Ovary (tissue), 9 donors: Measurements from ENCODE around the gene RGL1. TPM values are rescaled to one million over a fixed set of nuclear protein-coding genes. Genes with fewer than 3 reads are reported as not detected.

Experiments
- DNase-seq, 5 donors: peaks; one replicate each; pipeline ENCODE4 v3.0.0-alpha.2; 2019 to 2020
- H3K27ac ChIP-seq, 2 donors: fragments of 200-600 bp; one replicate each; pipeline versions ENCODE4 v1.5.1 to v1.8.0; 2019 to 2022
- H3K27me3 ChIP-seq: fragments of 200-600 bp; one replicate; pipeline ENCODE4 v1.8.0; 2022
- H3K36me3 ChIP-seq: fragments of 200-600 bp; sonication (generic); one replicate; pipeline ENCODE4 v1.5.1; 2019
- H3K4me1 ChIP-seq: one replicate; pipeline ENCODE4 v1.8.1; 2013; ENCODE audit warnings: mild to moderate bottlenecking, moderate library complexity; ENCODE audit not compliant: insufficient read depth
- H3K4me3 ChIP-seq: fragments of 200-600 bp; sonication (generic); one replicate; pipeline ENCODE4 v1.5.1; 2017
- H3K9me3 ChIP-seq, 2 donors: fragments of 200-600 bp in 1 of 2; sonication (generic) in 1 of 2; one replicate each; pipeline versions ENCODE4 v1.5.1 to v1.8.1; 2013 to 2019; ENCODE audit warnings: mild to moderate bottlenecking in 1 of 2, moderate library complexity in 1 of 2
- CTCF ChIP-seq, 3 donors: fragments of 450-650 bp in 2 of 3; fragments of 200-600 bp in 1 of 3; IDR thresholded peaks; one replicate each; pipeline versions ENCODE4 v1.5.1 to v1.8.0; 2016 to 2022; ENCODE audit warnings: antibody characterized with exemption in 3 of 3, mild to moderate bottlenecking in 1 of 3
- EP300 ChIP-seq: sonication (generic); formaldehyde crosslinking; IDR thresholded peaks from one replicate; pipeline ENCODE4 v1.6.1; 2017; ENCODE audit warnings: antibody characterized with exemption
- POLR2A ChIP-seq: fragments of 450-650 bp; IDR thresholded peaks from one replicate; pipeline ENCODE4 v1.6.1; 2017; ENCODE audit warnings: antibody characterized with exemption, mild to moderate bottlenecking, moderate library complexity
- WGBS, 3 donors: extraction: QIAGEN DNeasy Blood & Tissue Kit in 1 of 3; methylation state at CpG; one replicate each; pipeline versions ENCODE4 v1.1.5 to v1.1.7; 2013 to 2017; 5-methylcytosine and 5-hydroxymethylcytosine counted together
- intact Hi-C, 4 donors: fragments of 100-400 bp; cut with DNase I; formaldehyde crosslinking; loops; one replicate each; pipeline versions ENCODE4 v1.11.0 to v1.15.1; 2022 to 2023
- polyA plus RNA-seq, 2 donors: library from polyadenylated mRNA; stranded (reverse); fragments of 200-250 nt in 1 of 2; fragments of 350-450 nt in 1 of 2; fragmentation: Illumina TruSeq in 1 of 2; extraction: RNeasy Lipid Tissue Mini Kit (QIAGEN cat#74804) in 1 of 2; gene quantifications; one replicate each; pipeline ENCODE4 v1.2.3, GENCODE V29; 2013 to 2014
- total RNA-seq, 7 donors: library from RNA; depleted of rRNA in 2 of 7; stranded (reverse); fragments of >200 nt in 2 of 7; fragmentation: NEBNext Ultra II Directional in 3 of 7; extraction: Animal tissue kit (Norgen Biotek cat#: 25700) in 3 of 7; gene quantifications; one replicate each; pipeline versions ENCODE4 v1.1.0 to v1.2.4, GENCODE V29; 2016 to 2023
- donor health status: DM: no; HTN: no; CAD: no; lungs with moderate emphysema.
- donor health status: DM: no; HTN: no; CAD: no.
- donor health status: Bipolar disorder and iron deficiency.
- donor health status: DM: yes; HTN: yes; CAD: no.
- donor health status: DM: no; HTN: no; CAD: no.
- donor health status: DM: yes; HTN: yes; CAD: no.

The RGL1 gene
- total and polyA plus RNA-seq, 9 donors, result 14.3 to 61.6 (median 25.7) TPM

- no peak overlapping the region for H3K4me3 ChIP-seq
- no peaks in the 10 kb centered on the region for H3K9me3 ChIP-seq
- no peaks in the 10 kb centered on the region for H3K27me3 ChIP-seq
- WGBS, 3 donors, result 22 to 48% (median 28%) methylated on average over 6 of the region's 6 CpGs
- H3K36me3 ChIP-seq, result no peaks in the 10 kb centered on the region
- H3K27ac ChIP-seq, result no peak overlapping the region
- intact Hi-C loops, result no loop called here
- TF ChIP-seq EP300 (no peak), CTCF (IDR thresholded peaks at IDR 0.05) (no peak), POLR2A (no peak)
- no peaks in the 10 kb centered on the region for H3K4me1 ChIP-seq
- no peak for DNase-seq
Measured at GRCh38 chr1:183934314-183934713, 129.4 kb downstream of the RGL1 start.

DNA sequence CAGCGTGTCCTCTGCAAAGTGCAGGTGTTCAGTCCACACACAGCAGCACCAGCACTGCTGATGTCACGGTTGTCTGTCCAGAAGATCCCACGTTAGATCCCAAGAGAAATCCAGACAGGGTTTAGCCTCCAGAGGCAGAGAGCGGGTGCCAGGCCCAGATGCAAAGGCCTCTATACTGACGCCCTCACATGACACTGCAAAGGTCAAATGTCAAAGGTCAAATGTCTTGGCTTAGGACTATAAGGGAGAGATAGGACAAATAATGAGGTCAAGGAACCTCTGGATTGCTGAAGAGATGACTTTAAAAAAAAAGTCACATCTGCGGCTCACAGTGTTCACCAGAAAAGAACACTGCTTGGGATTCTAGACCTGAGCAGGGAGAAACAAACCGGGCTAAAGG lies 131.1 kb downstream of the RGL1 start:
- Histone ChIP-seq H3K9me3 (no peaks in the 10 kb centered on the region), H3K27me3 (no peaks in the 10 kb centered on the region), H3K36me3 (no peaks in the 10 kb centered on the region), H3K27ac (no peak overlapping the region), H3K4me3 (no peak overlapping the region), H3K4me1 (no peaks in the 10 kb centered on the region)
- 88% methylated on average over 7 of the region's 7 CpGs for WGBS, 3 donors
- DNase-seq, result no peak
- no peak for TF ChIP-seq EP300
- TF ChIP-seq POLR2A, result no peak
- no peak for TF ChIP-seq CTCF (IDR thresholded peaks at IDR 0.05)
- intact Hi-C loops, result no loop called here

GRCh38 chr1:183936791-183937190 lies 131.9 kb downstream of the RGL1 start:
- WGBS, 3 donors, result 84 to 95% (median 90%) methylated on average over 7 of the region's 7 CpGs

GRCh38 chr1:183937611-183938010 lies 132.7 kb downstream of the RGL1 start:
- DNase-seq, result no peak
- WGBS, 3 donors, result 59 to 73% (median 72%) methylated on average over 11 of the region's 11 CpGs
- H3K27ac ChIP-seq, result no peak overlapping the region
- no peaks in the 10 kb centered on the region for H3K9me3 ChIP-seq
- H3K4me3 ChIP-seq, result no peak overlapping the region
- intact Hi-C loops, result no loop called here
- TF ChIP-seq POLR2A (no peak), CTCF (IDR thresholded peaks at IDR 0.05) (no peak), EP300 (no peak)
- H3K36me3 ChIP-seq, result no peaks in the 10 kb centered on the region
- H3K27me3 ChIP-seq, result no peaks in the 10 kb centered on the region
- H3K4me1 ChIP-seq, result no peaks in the 10 kb centered on the region

More at GRCh38 chr1:183936791-183937190, 131.9 kb downstream of the RGL1 start:
- intact Hi-C loops, result no loop called here
- Histone ChIP-seq H3K4me3 (no peak overlapping the region), H3K9me3 (no peaks in the 10 kb centered on the region), H3K27ac (no peak overlapping the region), H3K36me3 (no peaks in the 10 kb centered on the region), H3K27me3 (no peaks in the 10 kb centered on the region), H3K4me1 (no peaks in the 10 kb centered on the region)
- TF ChIP-seq CTCF (IDR thresholded peaks at IDR 0.05), result no peak
- TF ChIP-seq EP300, result no peak
- TF ChIP-seq POLR2A, result no peak
- DNase-seq, result no peak

- intact Hi-C loops, result no loop called here
- Histone ChIP-seq H3K36me3 (no peaks in the 10 kb centered on the region), H3K27me3 (no peaks in the 10 kb centered on the region), H3K4me3 (no peak overlapping the region), H3K4me1 (no peaks in the 10 kb centered on the region), H3K27ac (no peak overlapping the region), H3K9me3 (no peaks in the 10 kb centered on the region)
- no peak for TF ChIP-seq EP300
- 92 to 94% (median 93%) methylated on average over 5 of the region's 5 CpGs for WGBS, 3 donors
- DNase-seq, result no peak
Measured at GRCh38 chr1:183941001-183941400, 136.1 kb downstream of the RGL1 start.
